Epidermal melanocyte (primary cell): ENCODE results near the gene SLC17A8.
"Not testable (repeated sequence)": the region's sequence is repeated elsewhere in the genome, so short reads cannot be mapped to it uniquely, and the experiment has no call there.

Experiments used
- DNase-seq: peaks from one replicate; pipeline ENCODE4 v3.0.0; 2011; ENCODE audit warnings: low spot score; ENCODE audit not compliant: insufficient read length

SLC17A8 gene

GRCh38 chr12:100426145-100426544 is 69.3 kb downstream of the SLC17A8 start:
- no peak for DNase-seq

- DNase-seq, result no peak
Observed at GRCh38 chr12:100427078-100427477, 70.2 kb downstream of the SLC17A8 start.

GRCh38 chr12:100430251-100430650 is 73.4 kb downstream of the SLC17A8 start:
- DNase-seq, result not testable (repeated sequence)

GRCh38 chr12:100433701-100434100 is 76.8 kb downstream of the SLC17A8 start:
- DNase-seq, result no peak

GRCh38 chr12:100434177-100434576 is 77.3 kb downstream of the SLC17A8 start:
- DNase-seq, result no peak

GRCh38 chr12:100435957-100436356 is 79.1 kb downstream of the SLC17A8 start:
- no peak for DNase-seq

GRCh38 chr12:100437038-100437841 is 80.4 kb downstream of the SLC17A8 start:
- DNase-seq, result no peak

GRCh38 chr12:100439797-100440196 is 82.9 kb downstream of the SLC17A8 start:
- no peak for DNase-seq

GRCh38 chr12:100442403-100442802 is 85.5 kb downstream of the SLC17A8 start:
- DNase-seq, result no peak

- no peak for DNase-seq
Observed at GRCh38 chr12:100443434-100443833, 86.6 kb downstream of the SLC17A8 start.

GRCh38 chr12:100445081-100445481 is 88.2 kb downstream of the SLC17A8 start:
- DNase-seq, result no peak

GRCh38 chr12:100447381-100447780 is 90.5 kb downstream of the SLC17A8 start:
- DNase-seq, result no peak

GRCh38 chr12:100448656-100449055 is 91.8 kb downstream of the SLC17A8 start:
- no peak for DNase-seq

GRCh38 chr12:100450735-100451134 is 93.9 kb downstream of the SLC17A8 start:
- DNase-seq, result no peak

GRCh38 chr12:100453951-100454350 is 97.1 kb downstream of the SLC17A8 start:
- no peak for DNase-seq

GRCh38 chr12:100455896-100456295 is 99.0 kb downstream of the SLC17A8 start:
- DNase-seq, result no peak

- DNase-seq, result no peak
Observed at GRCh38 chr12:100458191-100458590, 101.3 kb downstream of the SLC17A8 start.

- no peak for DNase-seq
Observed at GRCh38 chr12:100460702-100461101, 103.8 kb downstream of the SLC17A8 start.

GRCh38 chr12:100461330-100461973 is 104.6 kb downstream of the SLC17A8 start:
- no peak for DNase-seq

GRCh38 chr12:100463661-100464060 is 106.8 kb downstream of the SLC17A8 start:
- no peak for DNase-seq

- DNase-seq, result no peak
Observed at GRCh38 chr12:100464529-100464928, 107.7 kb downstream of the SLC17A8 start.

- DNase-seq, result no peak
Observed at GRCh38 chr12:100468126-100468525, 111.3 kb downstream of the SLC17A8 start.
